Effector CD4-positive, alpha-beta T cell (primary cell): ENCODE results near the gene BTF3.
"Not testable (repeated sequence)": the region's sequence is repeated elsewhere in the genome, so short reads cannot be mapped to it uniquely, and the experiment has no call there.

Experiments used
- DNase-seq: peaks from one replicate; pipeline ENCODE4 v3.0.0-alpha.2; 2020

Gene BTF3

GRCh38 chr5:73486119-73486899 is 11.9 kb upstream of the BTF3 start:
- DNase-seq, result no peak

- DNase-seq, result not testable (repeated sequence)
These were observed 11.0 kb upstream of the BTF3 start for GRCh38 chr5:73487257-73487656.

DNA sequence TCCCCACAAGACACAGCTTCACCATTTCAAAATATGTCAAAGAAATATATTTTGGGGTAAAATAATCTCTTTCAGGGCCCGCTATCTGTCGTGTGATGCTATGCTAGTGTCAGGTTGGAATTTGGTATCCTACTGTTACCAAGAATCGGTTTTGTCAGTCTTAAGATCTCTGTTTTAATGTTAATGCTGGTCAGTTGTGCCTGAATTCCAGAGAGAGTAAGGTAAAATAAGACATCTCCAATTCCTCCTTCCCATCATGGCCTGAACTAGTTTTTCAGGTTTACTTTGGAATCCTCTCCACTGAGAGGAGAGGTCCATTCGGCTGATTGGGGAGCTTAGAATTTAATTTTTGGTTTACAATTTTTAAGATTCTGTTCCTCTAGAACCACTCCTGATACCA is 10.4 kb upstream of the BTF3 start:
- no peak for DNase-seq

DNA sequence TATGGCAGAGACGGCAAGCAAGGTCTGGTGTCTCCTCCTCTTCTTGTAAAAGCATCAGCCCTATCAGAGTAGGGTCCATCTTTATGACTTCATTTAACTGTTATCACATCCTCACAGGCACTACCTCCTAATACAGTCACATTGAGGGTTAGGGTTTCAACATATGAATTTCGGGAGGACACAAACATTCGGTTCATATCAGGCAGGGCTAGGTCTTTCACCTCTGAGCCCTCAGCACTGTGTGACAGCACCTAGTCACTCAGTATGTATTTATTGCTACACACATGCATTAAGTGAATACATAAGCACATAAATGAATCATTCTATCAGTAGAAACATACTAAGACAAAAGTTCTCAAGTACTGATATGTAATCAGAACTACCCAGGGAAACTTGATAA is 9.4 kb upstream of the BTF3 start:
- DNase-seq, result no peak

DNA sequence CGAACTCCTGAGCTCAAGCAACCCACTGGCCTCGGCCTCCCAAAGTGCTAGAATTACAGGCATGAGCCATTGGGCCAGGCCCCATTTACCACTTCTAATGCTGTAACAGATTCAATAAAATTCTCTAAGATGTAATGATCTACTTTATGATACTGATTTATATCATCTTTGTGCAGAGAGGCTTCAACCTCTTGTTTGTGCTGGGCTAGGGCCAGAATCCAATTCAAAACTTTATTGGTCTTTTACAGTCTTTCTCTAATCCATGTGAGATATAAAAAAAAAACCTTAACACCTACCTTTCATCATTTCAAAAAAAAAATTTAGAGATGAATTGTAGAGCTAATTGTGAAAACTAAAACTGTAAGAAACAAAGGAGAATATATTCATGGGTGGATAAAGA is 8.2 kb upstream of the BTF3 start:
- DNase-seq, result no peak

DNA sequence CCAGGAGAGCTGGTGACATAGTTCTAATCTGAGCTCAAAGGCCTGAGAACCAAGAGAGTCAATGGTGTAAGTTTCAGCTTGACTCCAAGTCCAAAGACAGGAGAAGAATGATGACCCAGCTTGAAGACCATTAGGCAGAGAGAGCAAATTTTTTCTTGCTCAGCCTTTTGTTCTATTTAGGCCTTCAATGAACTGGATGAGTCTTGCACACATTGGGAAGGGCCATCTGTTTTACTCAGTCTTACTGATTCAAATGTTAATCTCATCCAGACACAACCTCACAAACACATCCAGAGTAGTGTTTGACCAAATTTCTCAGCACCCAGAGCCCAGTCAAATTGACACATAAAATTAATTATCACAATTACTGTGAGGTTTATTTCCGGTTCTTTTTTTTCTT is 7.1 kb upstream of the BTF3 start:
- no peak for DNase-seq

DNA sequence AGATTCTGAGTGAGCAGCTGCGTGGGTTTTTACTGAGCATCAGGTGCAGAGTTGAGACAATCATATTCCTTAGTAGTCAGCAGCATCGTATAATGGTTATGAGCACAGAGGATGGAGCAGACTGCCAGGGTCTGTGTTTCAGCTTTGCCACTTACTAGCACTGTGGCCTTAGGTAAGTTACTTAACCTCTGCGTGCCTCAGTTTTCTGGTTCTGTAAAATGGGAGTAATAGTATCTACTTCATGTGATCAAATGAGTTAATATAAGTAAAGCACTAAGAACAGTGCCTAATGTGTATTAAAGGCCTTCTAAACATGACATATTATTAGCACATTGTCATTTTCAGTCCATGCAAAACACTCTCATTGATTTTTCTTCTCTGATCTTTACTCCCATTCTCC is 4.8 kb upstream of the BTF3 start:
- no peak for DNase-seq

DNA sequence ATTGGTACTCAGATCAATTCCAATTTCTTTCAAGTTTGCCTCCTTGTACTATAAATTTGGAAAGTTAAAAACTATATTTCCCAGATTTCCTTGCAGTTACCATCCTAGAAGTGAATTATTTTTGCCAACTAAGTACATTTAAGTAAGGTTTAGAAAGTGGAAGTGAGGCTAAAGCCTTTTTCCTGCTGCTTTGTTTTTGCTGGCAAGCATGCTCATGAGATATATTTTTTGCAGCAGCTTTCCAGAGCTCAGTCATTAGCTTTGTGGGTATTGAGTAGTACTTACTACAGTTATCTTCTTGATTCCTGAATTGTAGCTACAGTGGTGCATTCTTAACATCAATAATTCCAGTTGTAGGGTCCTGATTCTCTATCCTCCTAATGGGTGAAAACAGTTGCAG is 3.5 kb upstream of the BTF3 start:
- DNase-seq, result no peak

- no peak for DNase-seq
These were observed 2.4 kb upstream of the BTF3 start for GRCh38 chr5:73495772-73496335.

DNA sequence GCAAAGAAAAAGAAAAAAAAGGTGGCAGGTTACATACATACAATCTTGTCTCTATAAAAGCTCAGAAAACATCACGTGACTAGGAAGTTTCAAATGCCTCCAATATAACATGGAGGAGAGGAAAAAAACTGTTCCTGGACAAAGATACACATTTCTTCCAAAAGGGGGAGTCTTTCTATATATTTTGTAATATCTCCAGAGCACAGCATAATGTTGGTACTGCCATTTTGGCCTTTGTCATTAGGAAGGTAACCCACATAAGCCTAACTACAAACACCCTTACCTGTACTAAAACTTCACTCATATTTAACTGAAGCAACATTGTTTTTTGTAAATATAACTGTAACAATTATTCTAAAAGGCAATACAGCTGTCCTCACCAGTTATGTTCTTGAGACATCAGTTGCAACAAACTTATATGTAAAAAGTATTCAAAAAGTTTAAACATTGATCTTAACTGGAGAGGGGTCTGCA is 1.2 kb upstream of the BTF3 start:
- DNase-seq, result no peak

DNA sequence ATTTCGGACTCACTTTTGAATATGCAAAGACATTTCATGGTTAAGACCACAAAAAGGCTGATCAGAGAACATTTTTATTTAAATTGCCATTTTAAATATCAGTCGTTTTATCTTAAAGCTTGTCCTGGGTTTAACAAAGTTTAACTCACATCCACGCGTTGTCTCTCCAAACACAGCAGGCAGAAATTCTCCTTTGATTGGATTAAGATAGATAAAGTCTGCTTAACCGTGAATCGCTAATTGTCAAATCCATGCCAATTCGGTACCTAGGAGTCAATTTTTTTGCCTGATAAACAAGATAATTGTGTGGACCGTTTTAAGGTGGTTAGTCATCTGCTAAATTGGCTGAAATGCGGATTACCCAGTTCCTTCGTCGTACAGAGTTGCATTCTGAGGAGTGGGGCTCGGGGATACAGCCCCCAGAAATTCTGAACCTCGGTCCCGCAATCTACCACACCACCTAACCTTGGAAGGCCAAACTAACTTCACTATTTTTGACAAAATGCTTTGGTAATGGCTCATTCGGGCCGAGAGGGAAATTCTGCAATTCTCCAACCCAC is 665 bp upstream of the BTF3 start:
- no peak for DNase-seq

- DNase-seq, result no peak
These were observed 945 bp downstream of the BTF3 start for GRCh38 chr5:73499187-73499586.

GRCh38 chr5:73499756-73500155 is 1.5 kb downstream of the BTF3 start:
- DNase-seq, result no peak

- DNase-seq, result no peak
These were observed 3.2 kb downstream of the BTF3 start for GRCh38 chr5:73501406-73501805.

- no peak for DNase-seq
These were observed 8.3 kb downstream of the BTF3 start for GRCh38 chr5:73506459-73506955.

DNA sequence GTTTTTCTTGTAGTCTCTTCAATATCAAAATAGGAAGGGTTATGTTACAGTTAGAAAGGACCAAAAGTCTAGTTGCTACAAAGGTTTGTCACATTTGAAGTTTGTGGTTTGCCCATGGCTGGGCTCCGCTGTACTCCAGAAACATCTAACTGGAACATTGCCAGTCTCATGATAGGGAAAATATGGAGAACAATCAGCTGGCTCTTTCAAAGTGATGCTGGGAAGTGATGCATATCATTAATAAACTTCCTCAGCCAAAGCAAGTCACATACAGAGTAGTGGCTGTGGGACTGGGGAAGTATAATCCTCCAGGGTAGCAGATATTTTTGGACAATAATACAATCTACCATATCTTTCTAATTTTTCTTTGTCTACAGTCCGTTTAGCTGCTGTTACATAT is 8.8 kb downstream of the BTF3 start:
- no peak for DNase-seq

- DNase-seq, result not testable (repeated sequence)
These were observed 10.3 kb downstream of the BTF3 start for GRCh38 chr5:73508521-73508920.

DNA sequence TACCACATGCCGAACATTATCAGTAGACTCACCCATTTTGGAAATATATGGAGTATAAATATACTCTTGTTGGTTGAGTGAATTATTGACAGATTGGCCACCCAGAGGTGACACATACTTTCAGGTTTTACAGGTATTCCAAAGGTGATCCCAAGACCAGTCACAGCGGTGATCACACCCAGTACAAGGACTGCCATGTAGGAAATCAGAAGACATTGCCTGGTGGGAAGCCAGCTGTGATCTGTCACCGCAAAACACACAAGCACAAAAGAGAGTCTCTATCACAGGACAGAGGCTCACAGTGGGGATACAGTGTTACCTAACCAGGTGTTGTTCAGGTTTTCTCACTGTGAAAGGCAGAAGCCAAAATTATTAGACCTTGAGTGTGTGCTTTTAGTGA is 15.8 kb downstream of the BTF3 start:
- DNase-seq, result no peak

DNA sequence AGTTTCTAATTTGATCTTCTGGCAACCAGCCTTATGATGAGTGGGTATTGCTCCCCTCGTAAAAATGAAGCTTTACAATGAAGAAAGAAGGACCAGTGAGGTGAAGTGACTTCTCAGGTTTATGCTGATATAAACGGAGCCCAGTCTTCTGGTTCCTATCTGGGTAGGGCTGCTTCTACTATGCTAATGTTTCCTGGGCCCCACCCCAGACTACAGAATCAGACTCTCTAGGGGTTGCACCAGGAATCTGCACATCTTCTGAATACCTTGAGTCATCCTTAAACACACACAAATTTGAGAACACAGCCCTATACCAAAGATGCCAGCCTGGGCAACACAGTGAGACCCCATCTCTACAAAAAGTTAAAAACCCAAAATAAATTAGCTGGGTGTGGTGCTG is 16.2 kb downstream of the BTF3 start:
- DNase-seq, result no peak

DNA sequence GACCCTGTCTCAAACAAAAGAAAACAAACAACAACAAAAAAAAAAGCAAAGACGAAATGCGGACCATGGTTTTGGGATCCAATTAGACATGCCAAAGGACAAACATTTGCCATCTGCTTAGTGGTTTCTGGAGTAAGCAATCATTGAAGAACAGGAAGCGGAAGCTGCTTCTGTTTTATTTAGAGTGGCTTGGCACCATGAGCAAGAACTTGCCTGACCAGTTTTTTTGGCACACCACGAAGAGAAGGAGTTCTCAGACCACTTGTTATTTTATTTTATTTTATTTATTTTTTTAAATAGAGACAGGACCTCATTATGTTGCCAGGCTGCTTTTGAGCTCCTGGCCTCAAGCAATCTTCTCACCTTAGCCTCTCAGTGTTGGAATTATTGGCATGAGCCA is 17.0 kb downstream of the BTF3 start:
- no peak for DNase-seq

DNA sequence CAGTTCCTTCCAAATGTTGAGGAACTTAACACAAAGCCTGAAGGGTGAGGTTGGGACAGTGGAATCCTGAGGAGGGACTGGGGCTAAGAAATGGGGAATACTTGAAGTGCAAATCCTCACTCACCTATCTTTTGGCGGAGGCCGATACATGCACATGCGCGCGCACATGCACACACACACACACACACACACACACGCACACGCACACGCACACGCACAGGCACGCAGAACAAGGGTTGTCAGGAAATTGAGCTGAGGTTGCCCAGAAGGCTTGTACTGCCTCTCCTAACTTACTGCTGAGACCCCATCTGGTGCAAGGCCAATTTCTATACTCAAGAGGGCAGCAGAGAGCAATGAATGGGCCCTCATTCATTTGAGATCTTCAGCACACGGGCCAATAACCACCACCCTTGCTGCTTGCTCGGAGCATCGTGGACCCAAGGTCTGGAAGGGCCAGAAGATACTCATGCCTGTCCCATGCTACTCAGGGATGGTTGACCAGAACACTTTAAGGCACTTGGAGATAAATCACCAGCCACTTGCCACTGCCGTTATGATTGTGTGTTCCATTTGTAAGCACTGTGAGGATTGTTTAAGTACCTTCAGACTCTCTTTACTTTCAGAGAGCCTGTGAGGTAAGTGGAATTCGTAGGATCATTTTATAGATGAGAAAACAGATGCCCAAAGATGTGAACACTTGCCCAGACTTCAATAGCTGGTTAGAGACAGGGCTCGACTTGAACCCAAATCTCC is 21.5 kb downstream of the BTF3 start:
- peak; percentile 59 for DNase-seq

DNA sequence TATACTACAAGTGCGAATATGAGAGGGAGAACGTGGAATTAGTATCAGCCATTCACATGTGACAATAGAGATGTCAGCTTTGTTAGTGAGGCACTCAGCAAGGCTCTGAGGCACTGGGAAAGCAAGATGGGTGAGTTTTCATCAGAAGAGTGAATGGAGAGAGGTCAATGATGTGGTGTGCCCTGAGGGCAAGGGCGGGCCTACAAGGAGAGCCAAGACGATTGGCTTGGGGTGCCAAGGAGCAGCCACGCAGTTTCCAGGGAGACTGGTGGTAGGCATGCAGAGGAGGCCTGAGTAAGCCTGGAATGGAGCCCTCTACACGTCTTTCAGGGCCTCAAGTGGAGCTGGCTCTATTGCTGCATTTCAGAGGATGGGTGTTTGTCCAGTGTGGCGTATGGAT is 24.7 kb downstream of the BTF3 start:
- no peak for DNase-seq

DNA sequence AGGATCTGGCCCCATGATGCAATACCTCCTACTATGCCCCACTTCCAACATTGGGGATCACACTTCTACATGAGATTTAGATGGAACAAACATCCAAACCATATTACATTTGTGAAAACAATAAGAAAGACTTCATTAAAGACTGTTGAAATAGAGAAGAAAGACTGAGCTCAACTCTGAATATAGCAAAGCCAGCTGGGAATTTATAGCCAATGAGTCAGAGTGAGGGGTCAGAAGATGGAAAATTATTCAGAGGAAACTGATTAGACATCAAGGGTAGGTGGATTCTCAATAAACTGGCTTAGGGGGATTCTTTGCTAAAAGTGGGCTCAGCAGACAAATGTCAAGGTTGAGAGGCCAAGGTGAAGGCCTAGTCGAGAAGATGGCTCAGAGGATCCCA is 25.6 kb downstream of the BTF3 start:
- DNase-seq, result no peak
